ENCODE results near the gene APOL3. TPM values are rescaled to one million over a fixed set of nuclear protein-coding genes. Genes with fewer than 3 reads are reported as not detected.
"Not testable (repeated sequence)": the region's sequence is repeated elsewhere in the genome, so short reads cannot be mapped to it uniquely, and the experiment has no call there.

Gene APOL3
- total RNA-seq, 2 experiments from 2014 or later: 134 to 160 TPM

GRCh38 chr22:36166086-36166485 lies 5.5 kb upstream of the APOL3 start:
- Mint-ChIP-seq H3K4me3 (no peak overlapping the region), H3K36me3 (peaks cover 14% of the 10 kb centered on the region), H3K27ac (peak overlapping the region; percentile 84), H3K27me3 (no peaks in the 10 kb centered on the region), H3K4me1 (peaks cover 70% of the 10 kb centered on the region), H3K9me3 (ENCODE audit: low read depth) (peaks cover 3% of the 10 kb centered on the region)
- CTCF ChIA-PET: interaction anchor here (11.8 kb wide), 1 partner anchor 14 kb away, joined by 146 read pairs; no protein-coding TSS in a partner anchor
- no peak for DNase-seq
- no peak for ATAC-seq

- no peak for ATAC-seq
- H3K4me3 Mint-ChIP-seq: no peak overlapping the region
- peaks cover 3% of the 10 kb centered on the region for H3K9me3 Mint-ChIP-seq (ENCODE audit: low read depth)
- peaks cover 77% of the 10 kb centered on the region for H3K4me1 Mint-ChIP-seq
- CTCF ChIA-PET: interaction anchor here (1.1 to 11.8 kb wide), 2 partner anchors 12 to 15 kb away, joined by 3 to 146 read pairs; no protein-coding TSS in a partner anchor
- DNase-seq: no peak
- H3K27ac Mint-ChIP-seq: no peak overlapping the region
- no peaks in the 10 kb centered on the region for H3K27me3 Mint-ChIP-seq
- peaks cover 15% of the 10 kb centered on the region for H3K36me3 Mint-ChIP-seq
Measured at GRCh38 chr22:36165141-36165540, 4.6 kb upstream of the APOL3 start.

GRCh38 chr22:36164621-36165020 lies 4.1 kb upstream of the APOL3 start:
- Mint-ChIP-seq H3K27me3 (no peaks in the 10 kb centered on the region), H3K4me3 (peak overlapping the region; percentile 98), H3K27ac (peak overlapping the region; percentile 57), H3K4me1 (peaks cover 78% of the 10 kb centered on the region), H3K36me3 (peaks cover 17% of the 10 kb centered on the region), H3K9me3 (ENCODE audit: low read depth) (peaks cover 3% of the 10 kb centered on the region)
- ATAC-seq (no peak), DNase-seq (no peak)
- CTCF ChIA-PET: interaction anchor here (1.1 to 11.8 kb wide), 3 partner anchors 10 to 15 kb away, joined by 3 to 146 read pairs (median 4); no protein-coding TSS in a partner anchor

GRCh38 chr22:36163497-36163896 lies 2.9 kb upstream of the APOL3 start:
- peaks cover 21% of the 10 kb centered on the region for H3K36me3 Mint-ChIP-seq
- H3K4me1 Mint-ChIP-seq: peaks cover 88% of the 10 kb centered on the region
- H3K9me3 Mint-ChIP-seq (ENCODE audit: low read depth): no peaks in the 10 kb centered on the region
- no peak for DNase-seq
- CTCF ChIA-PET: interaction anchor here (1.0 to 11.8 kb wide), 10 partner anchors 9 to 323 kb away, joined by 3 to 146 read pairs (median 6); partner anchors contain the start of gene APOL2
- no peak for ATAC-seq
- peak overlapping the region; percentile 97 for H3K27ac Mint-ChIP-seq
- no peaks in the 10 kb centered on the region for H3K27me3 Mint-ChIP-seq
- peak overlapping the region; percentile 98 for H3K4me3 Mint-ChIP-seq

GRCh38 chr22:36162127-36163034 lies 1.8 kb upstream of the APOL3 start:
- H3K4me3 Mint-ChIP-seq: peak overlapping the region; percentile 98
- DNase-seq (peak; percentile 88), ATAC-seq (peak; percentile 54)
- no peaks in the 10 kb centered on the region for H3K9me3 Mint-ChIP-seq (ENCODE audit: low read depth)
- peak overlapping the region; percentile 97 for H3K27ac Mint-ChIP-seq
- H3K4me1 Mint-ChIP-seq: peaks cover 89% of the 10 kb centered on the region
- peaks cover 21% of the 10 kb centered on the region for H3K36me3 Mint-ChIP-seq
- H3K27me3 Mint-ChIP-seq: no peaks in the 10 kb centered on the region
- CTCF ChIA-PET: interaction anchor here (1.0 to 11.8 kb wide), 11 partner anchors 10 to 324 kb away, joined by 3 to 146 read pairs (median 6); partner anchors contain the start of gene APOL2

- ATAC-seq; DNase-seq; H3K27me3 Mint-ChIP-seq; H3K9me3 Mint-ChIP-seq (ENCODE audit: low read depth): not testable (repeated sequence)
- peak overlapping the region; percentile 98 for H3K4me3 Mint-ChIP-seq
- H3K27ac Mint-ChIP-seq: peak overlapping the region; percentile 97
- H3K4me1 Mint-ChIP-seq: peaks cover 89% of the 10 kb centered on the region
- peaks cover 26% of the 10 kb centered on the region for H3K36me3 Mint-ChIP-seq
- CTCF ChIA-PET: interaction anchor here (1.6 to 11.8 kb wide), 5 partner anchors 10 to 316 kb away, joined by 4 to 146 read pairs (median 9); no protein-coding TSS in a partner anchor
Measured at GRCh38 chr22:36161793-36162126, 1.2 kb upstream of the APOL3 start.

- no peaks in the 10 kb centered on the region for H3K27me3 Mint-ChIP-seq
- H3K27ac Mint-ChIP-seq: peak overlapping the region; percentile 93
- DNase-seq (peak; percentile 77), ATAC-seq (peak; percentile 52)
- peak overlapping the region; percentile 98 for H3K4me3 Mint-ChIP-seq
- H3K4me1 Mint-ChIP-seq: peaks cover 83% of the 10 kb centered on the region
- H3K36me3 Mint-ChIP-seq: peaks cover 73% of the 10 kb centered on the region
- peaks cover 3% of the 10 kb centered on the region for H3K9me3 Mint-ChIP-seq (ENCODE audit: low read depth)
- CTCF ChIA-PET: interaction anchor here (0.7 to 11.8 kb wide), 5 partner anchors 15 to 91 kb away, joined by 3 to 146 read pairs (median 3); no protein-coding TSS in a partner anchor
Measured at GRCh38 chr22:36156515-36157419, 3.8 kb downstream of the APOL3 start.

- no peak for DNase-seq
- H3K36me3 Mint-ChIP-seq: peaks cover 78% of the 10 kb centered on the region
- H3K9me3 Mint-ChIP-seq (ENCODE audit: low read depth): peaks cover 3% of the 10 kb centered on the region
- H3K4me1 Mint-ChIP-seq: peaks cover 81% of the 10 kb centered on the region
- H3K27me3 Mint-ChIP-seq: no peaks in the 10 kb centered on the region
- H3K4me3 Mint-ChIP-seq: peak overlapping the region; percentile 98
- peak overlapping the region; percentile 93 for H3K27ac Mint-ChIP-seq
- no peak for ATAC-seq
- CTCF ChIA-PET: interaction anchor here (1.2 to 11.8 kb wide), 3 partner anchors 24 to 330 kb away, joined by 3 to 146 read pairs (median 4); no protein-coding TSS in a partner anchor
Measured at GRCh38 chr22:36156119-36156514, 4.4 kb downstream of the APOL3 start.

GRCh38 chr22:36155702-36156101 lies 4.9 kb downstream of the APOL3 start:
- H3K27me3 Mint-ChIP-seq: no peaks in the 10 kb centered on the region
- H3K27ac Mint-ChIP-seq: peak overlapping the region; percentile 93
- ATAC-seq (no peak), DNase-seq (no peak)
- H3K36me3 Mint-ChIP-seq: peaks cover 82% of the 10 kb centered on the region
- H3K4me1 Mint-ChIP-seq: peaks cover 81% of the 10 kb centered on the region
- H3K9me3 Mint-ChIP-seq (ENCODE audit: low read depth): peaks cover 3% of the 10 kb centered on the region
- peak overlapping the region; percentile 98 for H3K4me3 Mint-ChIP-seq
- CTCF ChIA-PET: interaction anchor here (1.2 to 11.8 kb wide), 2 partner anchors 24 to 331 kb away, joined by 3 to 146 read pairs; no protein-coding TSS in a partner anchor

- DNase-seq: no peak
- CTCF ChIA-PET: interaction anchor here (1.0 to 1.2 kb wide), 3 partner anchors 9 to 26 kb away, joined by 3 to 4 read pairs (median 4); no protein-coding TSS in a partner anchor
- H3K9me3 Mint-ChIP-seq (ENCODE audit: low read depth): peaks cover 3% of the 10 kb centered on the region
- H3K4me3 Mint-ChIP-seq: no peak overlapping the region
- H3K36me3 Mint-ChIP-seq: peaks cover 80% of the 10 kb centered on the region
- no peak for ATAC-seq
- no peaks in the 10 kb centered on the region for H3K27me3 Mint-ChIP-seq
- H3K4me1 Mint-ChIP-seq: peaks cover 83% of the 10 kb centered on the region
- peak overlapping the region; percentile 45 for H3K27ac Mint-ChIP-seq
Measured at GRCh38 chr22:36154423-36154945, 6.1 kb downstream of the APOL3 start.

GRCh38 chr22:36153501-36154422 lies 6.8 kb downstream of the APOL3 start:
- peaks cover 76% of the 10 kb centered on the region for H3K4me1 Mint-ChIP-seq
- H3K4me3 Mint-ChIP-seq: no peak overlapping the region
- H3K27ac Mint-ChIP-seq: no peak overlapping the region
- ATAC-seq: no peak
- no peaks in the 10 kb centered on the region for H3K27me3 Mint-ChIP-seq
- CTCF ChIA-PET: interaction anchor here (0.9 to 2.4 kb wide), 6 partner anchors 8 to 132 kb away, joined by 3 to 17 read pairs (median 3); partner anchors contain the start of gene APOL3
- H3K9me3 Mint-ChIP-seq (ENCODE audit: low read depth): peaks cover 3% of the 10 kb centered on the region
- DNase-seq: no peak
- peaks cover 80% of the 10 kb centered on the region for H3K36me3 Mint-ChIP-seq

Measured in activated CD8-positive, alpha-beta memory T cell treated with anti-CD3 and anti-CD28 coated beads, Interleukin-2, amount 10 ng/mL, durations not matched to agents 7 days and 5 days (primary cell).